ENCODE data around the gene CABLES1.
"Not testable (repeated sequence)": the region's sequence is repeated elsewhere in the genome, so short reads cannot be mapped to it uniquely, and the experiment has no call there.

CABLES1 gene

DNA sequence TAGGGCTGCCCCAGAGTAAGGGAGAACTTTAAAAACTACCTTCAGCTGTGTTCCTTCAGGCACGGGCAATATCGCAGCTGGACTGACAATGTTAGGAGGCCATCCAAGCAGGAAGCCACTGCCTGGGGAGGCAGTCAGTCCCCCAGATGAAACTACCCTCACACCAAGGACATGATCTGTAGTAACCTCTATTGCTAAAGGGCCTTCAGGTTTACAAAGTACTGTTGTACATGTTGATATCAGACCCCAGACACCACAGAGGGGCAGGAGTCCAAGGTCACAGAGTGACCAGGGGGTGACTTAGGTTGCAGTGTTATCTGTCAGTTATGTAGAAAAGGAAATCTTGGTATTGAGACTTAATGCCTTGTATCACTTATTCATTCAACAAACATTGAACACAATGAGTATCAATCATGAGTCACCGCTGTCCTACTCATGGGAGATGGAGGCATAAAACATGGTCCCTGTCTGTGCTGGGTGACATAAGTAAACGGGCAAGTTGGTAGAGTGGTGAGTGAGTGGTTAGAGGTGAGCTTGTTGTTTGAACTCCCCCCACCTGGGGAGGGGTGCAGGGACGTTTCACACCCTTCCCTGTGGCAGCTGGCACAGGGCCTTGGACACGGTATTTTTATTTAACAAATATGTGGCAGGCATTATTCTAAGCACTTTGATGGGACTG is 7.1 kb downstream of the CABLES1 start:
- no peak for DNase-seq (ENCODE audit: low read depth)

DNA sequence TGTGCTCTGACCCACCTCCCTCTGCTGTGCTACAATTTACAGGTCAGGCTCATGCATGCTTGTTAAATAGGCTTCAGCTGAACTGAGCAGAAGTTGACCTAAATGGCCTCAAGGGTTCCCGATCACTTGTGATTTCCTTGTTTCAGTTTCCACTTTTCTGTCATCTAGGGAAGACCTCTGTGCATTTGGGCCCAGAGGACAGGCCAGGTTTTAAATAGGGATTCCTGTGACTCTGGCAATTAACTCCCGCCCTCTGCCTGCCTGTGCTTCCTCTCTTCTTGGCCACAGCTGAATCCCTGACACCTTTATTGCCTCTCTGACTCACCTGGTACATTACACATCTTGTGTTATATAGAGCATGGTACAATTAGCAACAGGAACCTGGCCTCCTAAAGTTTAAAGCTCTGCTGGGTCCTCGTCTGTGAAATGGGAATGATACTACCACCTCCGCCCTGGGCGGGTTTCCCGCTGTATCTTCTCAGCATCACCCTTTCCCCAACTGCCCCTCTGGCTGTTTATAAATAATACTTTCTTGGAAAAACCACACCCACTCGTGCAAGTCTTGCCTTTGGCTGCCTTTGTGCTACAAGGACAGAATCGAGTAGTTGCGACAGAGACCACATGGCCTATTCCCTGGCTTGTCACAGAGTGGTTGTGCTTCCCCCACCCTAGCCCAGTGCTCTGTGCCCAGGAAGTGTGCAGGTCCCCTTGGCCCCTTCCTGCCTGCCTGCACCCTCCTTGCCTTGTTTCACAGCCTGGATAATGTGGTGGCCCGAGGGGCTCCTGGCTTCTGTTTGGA is 7.9 kb downstream of the CABLES1 start:
- DNase-seq (ENCODE audit: low read depth): no peak

DNA sequence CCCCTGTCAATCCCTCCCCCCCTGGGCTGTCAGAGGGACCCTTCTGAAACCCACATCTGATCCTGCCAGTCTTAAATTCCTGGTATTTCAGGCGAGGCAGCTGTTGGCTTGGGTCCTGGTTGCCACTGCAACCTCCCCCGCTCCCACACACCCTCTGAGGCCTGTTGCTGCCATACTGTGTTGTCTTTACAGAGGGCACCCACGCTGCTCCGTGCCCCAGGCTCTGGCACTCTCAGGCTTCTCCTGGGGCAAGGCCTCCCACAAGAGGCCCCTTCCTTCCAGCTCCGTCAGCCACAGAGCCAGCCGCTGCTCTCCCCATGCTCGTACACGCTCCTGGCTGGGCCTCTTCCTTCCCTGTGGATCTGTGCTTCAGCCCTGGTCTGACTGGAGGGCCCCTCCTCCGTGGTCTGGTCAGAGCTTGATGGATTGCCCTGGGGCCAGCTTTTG is 8.6 kb downstream of the CABLES1 start:
- no peak for DNase-seq (ENCODE audit: low read depth)

DNA sequence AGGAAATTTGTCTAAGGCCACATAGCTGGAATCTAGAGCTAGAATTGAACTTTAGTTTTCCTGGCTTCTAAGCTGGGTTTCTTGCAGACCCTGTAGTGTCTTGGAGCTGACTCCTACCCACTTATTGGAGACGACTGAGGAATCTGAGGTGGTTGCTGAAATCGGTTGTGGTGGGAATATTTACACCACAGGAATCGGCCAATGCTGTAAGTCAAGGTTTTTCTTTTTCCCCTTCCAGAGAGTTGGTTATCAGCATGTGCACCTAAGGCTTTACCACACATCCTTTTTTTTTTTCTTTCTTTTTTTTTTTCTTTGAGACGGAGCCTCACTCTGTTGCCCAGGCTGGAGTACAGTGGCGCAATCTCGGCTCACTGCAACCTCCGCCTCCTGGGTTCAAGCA is 9.4 kb downstream of the CABLES1 start:
- DNase-seq (ENCODE audit: low read depth): no peak

DNA sequence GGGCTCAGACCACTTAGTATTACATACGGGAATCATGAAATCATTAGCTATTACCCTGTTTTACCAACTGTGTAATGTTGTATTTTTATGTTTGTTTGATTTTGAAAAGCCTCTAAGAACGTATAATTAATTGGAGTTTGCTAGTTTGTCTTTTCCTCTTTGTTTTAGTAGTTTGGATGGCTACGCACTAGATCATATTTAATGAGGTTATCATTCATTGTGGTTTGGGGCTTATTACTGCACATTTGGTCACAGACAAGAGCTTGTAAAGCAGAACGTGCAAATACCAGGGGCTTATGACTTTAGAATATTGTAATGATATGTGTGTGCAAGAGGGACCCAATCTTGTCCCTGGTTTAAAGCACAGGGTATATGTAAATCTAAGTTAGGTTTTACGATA is 10.3 kb downstream of the CABLES1 start:
- no peak for DNase-seq (ENCODE audit: low read depth)

DNA sequence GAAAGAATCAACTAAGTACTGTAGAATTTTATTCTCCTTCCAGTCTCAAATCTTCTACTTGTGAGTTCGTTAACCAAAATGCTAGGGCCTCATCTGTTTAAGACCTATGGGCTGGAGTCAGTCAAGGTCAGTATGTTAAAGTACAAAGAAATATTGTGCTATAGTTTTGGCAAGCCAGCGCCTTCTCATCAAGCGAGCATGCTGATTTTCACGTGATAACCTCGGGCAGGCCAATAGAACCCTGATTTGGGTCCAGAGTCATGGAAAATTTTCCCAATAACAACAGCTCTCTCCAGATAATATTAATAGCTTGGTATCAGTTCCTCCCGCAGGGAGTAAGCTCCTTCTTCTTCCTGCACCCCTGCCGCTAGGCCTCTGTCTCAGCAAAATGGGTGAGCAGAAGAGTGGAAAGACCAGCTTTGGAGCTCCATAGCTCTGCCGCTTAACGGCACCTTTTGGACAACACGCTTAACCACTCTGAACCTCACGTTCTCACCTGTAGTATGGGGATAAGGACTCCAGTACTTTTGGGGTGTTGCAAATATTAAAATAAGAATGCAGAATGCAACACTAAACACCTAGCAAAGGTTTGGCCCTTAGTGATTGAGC is 11.7 kb downstream of the CABLES1 start:
- no peak for DNase-seq (ENCODE audit: low read depth)

DNA sequence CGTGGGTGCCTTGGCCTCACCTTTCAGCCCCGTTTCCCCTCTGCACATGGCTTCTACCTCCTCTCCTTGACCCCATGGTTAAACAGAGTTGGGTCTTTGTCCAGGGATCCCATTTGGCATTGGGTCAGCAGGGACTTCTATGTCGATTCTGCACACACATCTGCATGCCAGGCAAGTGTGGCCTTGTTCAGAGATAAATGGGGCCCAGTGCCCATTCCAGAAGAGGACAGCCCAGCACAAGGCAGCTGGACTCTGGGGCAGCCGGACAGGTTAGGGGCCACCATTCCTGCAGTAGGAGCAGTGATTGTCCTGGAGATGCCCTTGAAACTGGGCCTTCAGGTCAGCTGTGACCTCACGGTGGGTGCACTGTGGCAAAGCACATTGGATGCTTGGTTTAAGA is 13.1 kb downstream of the CABLES1 start:
- DNase-seq (ENCODE audit: low read depth): no peak

DNA sequence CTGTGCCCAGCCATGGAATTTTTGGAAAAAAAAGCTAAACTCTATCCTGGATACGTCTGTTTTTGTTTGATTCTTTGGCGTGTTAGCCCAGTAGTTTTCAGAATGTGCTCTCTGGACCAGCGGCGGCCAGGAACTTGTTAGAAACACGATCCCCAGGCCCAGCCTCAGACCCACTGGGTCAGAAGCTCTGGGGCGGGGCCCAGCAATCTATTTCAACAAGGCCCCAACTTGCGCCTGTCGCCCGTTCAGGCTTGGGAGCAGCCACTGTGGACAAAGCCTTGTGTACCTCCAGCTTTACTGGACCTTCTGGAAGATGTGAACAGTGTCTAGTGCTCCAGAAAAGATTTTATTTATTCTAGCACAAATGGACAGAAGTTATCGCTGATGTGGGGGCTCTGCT is 14.3 kb downstream of the CABLES1 start:
- no peak for DNase-seq (ENCODE audit: low read depth)

DNA sequence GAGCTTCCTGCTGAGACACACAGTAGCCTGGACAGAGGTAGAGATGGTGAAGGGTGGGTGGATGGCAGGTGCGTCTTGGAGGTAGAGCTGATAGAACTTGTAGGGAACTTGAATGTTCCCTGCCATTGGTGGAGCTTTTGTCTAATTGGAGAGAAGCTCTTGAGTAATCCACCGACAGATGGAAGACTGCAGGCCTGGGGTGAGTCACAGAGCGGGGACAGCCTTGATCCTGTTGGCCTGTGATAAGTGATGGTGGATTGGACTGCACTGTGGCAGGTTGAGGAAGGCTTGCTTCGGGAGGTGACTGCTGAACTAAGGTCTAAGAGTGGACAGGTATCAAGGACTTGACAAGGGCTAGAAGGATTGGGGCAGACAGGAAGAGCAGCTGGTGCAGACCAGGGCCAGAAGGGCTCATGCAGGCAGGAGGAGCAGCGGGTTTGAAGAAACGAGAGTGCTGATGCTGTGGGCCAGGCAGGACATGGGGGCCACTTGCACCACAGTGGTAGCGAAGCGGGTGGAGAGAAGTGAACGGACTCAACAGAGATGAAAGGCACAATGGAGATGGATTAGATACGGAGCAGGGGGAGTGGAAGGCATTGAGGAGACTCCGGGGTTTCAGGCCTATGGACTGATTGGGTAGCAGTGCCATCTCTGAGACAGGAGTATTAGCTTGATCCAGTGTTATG is 16.3 kb downstream of the CABLES1 start:
- DNase-seq (ENCODE audit: low read depth): no peak

DNA sequence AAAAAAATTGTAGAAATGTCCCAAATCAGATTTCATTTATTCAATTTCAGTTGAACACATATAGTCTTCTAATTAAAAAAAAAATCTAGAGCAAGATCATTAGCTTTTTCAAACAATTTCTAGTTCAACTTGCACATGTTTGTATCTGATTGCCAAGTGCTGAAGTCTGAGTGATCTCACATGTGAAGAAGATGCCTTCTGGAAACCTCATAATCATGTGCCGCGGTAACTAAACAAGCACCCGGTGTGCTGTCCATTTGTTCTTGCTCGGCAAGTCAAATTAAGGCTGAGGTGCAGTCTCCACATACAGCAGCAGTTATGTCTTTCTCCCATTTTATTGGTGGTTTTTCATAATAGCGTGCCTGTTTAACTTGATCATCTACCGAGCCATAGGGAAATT is 18.7 kb downstream of the CABLES1 start:
- no peak for DNase-seq (ENCODE audit: low read depth)

DNA sequence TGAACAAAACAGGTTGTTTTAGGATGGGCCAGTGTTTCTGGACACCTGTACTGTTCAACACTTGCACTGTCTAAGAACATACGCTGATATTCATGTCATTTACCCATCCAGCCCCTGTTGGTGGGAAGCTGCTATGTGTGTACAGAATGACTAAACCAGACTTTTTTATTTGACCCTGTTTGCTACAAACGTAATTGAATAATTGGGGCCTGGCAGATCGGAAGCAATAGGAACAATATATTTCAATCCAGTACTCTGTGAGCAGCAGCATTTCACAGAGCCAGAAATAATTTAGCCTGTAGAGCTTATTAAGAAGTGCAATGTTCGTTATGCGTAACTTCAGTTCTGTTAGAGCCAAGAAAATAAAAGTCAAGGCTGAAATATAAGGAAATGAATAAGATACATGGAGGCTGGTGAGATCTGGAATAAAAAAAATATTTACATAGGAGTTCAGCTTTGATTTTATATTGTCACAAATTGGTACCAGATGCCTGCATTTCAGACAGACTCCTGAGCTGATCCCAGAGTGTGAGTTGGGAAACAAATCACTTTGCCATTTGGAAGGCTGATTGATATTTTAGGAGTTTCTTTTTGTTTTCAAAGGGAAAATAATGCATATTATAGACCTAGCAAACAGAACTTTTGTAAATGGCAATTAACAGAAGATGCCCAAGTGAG is 19.7 kb downstream of the CABLES1 start:
- no peak for DNase-seq (ENCODE audit: low read depth)

DNA sequence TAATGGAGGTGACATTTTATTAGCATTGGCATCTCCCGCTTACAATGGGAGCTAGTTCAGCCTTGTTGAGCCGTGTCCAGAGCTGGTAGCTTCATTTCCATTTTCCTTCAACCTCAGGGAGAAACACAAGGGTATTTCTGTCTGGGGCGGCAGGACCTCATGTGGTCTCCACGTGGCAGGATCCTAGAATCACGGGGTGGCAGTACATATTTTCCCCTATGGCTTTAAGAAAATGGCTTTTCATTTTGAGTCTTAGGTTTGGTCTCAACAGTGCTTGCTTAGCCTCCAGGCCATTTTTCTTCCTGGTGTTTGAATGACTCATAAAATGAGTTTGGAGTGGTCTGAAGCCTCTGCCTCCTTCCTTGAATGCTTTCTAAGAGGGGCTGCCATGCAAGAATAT is 20.3 kb downstream of the CABLES1 start:
- no peak for DNase-seq (ENCODE audit: low read depth)

DNA sequence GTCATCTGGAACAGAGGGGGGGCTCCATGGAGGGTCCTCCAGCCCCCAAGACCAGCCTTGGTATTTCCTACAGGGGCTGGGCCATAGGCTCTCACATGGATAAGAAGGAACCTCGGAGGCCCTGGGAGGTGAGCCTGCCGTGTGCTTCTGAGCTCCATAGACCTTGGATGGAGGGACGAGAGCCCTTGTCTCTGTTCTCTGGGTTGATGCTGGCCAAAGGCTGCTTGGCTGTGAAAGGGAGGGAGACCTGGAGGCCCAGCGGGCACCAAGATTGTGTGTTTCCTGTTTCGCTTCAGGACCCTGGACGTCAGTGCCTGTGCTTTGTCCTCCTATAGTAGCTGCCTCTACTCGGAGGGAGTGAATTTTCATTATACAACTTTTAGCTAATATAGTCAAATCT is 20.8 kb downstream of the CABLES1 start:
- DNase-seq (ENCODE audit: low read depth): no peak

DNA sequence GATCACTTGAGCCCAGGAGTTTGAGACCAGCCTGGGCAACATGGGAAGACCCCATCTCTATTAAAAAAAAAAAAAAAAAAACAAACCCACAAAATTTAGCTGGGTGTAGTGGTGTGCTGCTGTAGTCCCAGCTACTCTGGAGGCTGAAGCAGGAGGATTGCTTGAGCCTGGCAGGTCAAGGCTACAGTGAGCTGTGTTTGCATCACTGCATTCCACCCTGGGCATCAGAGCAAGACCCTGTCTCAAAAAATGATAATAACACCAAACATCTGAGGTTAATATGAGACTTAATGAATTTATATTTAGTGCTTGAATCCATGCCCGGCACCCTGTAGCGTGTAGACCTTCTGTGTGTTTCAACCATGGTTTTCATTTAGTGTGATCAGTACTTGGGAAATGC is 22.8 kb downstream of the CABLES1 start:
- DNase-seq (ENCODE audit: low read depth): no peak

DNA sequence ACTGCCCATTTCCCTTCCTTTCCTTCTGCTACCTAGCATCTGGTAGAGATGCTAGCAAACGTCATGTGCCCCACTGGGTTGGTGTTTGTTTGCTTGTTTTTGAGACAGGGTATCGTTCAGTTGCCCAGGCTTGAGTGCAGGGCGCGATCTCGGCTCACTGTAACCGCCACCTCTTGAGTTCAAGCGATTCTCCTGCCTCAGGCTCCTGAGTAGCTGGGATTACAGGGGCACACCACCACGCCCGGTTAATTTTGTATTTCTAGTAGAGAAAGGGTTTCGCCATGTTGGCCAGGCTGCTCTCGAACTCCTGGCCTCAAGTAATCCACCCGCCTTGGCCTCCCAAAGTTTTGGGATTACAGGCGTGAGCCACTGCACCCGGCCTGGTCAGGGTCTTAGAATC is 23.6 kb downstream of the CABLES1 start:
- DNase-seq (ENCODE audit: low read depth): not testable (repeated sequence)

DNA sequence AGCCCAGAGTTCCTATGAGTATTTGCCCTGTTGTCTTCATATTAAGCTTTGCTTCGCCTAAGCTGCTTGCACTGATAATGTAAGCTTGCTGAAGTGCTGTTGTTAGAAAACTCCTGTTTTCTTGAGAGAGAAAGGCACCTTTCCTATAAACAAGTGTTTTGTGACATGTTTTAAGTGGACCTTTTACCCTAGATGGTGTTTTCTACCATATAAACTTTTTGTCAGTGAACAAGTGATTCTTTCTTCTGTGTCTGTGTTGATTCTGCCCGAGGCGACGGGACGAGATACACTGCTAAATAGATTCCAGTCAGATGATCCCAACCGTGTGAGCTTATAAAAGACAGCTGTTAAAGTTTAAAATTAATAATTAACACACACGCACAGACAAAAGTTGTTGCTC is 24.1 kb downstream of the CABLES1 start:
- no peak for DNase-seq (ENCODE audit: low read depth)

DNA sequence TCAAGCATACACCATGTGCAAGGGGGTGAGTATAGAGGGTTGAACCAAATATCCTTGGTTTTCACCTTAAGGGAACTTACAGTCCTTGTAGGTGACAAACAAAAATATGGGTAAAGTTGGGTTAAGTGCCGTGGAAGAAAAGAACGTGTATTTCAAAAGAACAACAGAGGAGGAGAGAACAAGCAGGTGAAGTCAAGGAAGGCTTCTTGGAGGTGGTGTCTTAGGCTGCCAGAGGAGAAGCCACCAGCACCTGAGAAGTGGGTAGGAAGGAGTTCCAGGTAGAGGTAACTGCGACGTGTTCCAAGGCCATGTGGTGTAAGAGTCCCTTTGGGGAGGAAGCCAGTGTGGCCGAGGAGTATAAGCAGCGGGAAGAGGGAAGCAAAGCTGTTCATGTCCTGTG is 27.2 kb downstream of the CABLES1 start:
- DNase-seq (ENCODE audit: low read depth): no peak

DNA sequence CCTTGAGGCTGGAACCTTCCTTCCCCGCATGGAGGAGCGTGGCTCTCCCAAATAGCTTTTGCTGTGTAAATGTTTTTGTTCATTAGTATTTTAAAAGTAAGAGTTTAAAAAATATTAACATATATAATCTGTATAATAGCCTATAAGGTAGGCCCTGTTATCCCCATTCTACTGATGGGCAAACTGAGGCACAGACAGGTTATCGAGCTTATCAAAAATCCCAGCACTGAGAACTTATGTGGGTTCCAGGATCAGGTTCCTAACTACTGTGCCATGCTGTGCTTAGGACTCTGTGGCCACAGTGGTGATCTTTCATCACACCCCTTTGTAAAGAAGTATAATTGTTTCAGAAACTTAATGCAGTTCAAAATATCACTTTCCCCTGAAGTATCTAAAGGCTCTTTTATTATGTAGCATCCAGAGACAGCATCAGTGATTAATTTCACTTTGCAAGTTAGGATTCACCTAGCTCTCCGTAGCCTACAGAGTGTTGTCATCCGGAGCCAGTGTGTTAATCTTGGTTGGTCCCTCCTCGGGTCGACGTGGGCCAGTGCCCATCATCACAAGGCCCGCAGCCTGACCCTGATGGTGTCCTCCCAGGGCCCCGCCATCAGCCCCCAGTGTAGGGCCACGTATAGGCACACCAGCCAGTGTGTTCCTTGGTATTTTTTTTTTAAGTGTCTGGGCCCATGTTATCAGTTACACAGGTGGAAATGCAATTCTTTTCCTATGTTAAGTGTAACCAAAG is 28.7 kb downstream of the CABLES1 start:
- DNase-seq (ENCODE audit: low read depth): no peak

DNA sequence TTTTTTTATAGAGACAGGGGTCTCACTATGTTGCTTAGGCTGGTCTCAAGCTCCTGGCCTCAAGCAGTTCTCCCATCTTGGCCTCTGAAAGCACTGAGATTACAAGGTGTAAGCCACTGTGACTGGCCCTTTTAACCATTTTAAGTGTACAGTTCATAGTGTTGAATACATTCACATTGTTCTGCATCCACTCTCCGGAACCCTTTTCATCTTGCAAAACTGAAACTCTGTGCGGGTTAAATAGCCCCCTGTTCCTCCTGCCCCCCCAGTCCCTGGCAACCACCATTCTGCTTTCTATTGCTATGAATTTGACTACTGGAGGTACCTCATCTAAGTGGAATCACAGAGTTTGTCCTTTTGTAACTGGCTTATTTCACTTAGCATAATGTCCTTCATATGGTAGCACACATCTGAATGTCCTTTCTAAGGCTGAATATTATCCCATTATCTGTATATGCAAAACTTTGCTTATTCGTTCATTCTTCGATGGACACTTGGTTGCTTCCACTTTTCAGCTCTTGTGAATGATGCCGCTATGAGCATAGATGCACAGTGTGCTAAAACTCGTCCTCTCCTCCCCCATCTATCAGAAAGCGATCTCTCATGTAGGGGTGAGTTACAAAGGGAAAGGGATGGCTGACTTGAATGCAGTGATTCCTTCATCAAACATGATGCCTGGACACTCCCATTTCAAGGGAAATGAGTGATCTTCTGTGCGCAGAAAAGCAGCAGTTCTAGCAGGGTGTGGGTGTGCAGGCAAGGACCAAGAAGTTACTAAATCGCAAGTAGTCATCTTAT is 30.2 kb downstream of the CABLES1 start:
- no peak for DNase-seq (ENCODE audit: low read depth)

DNA sequence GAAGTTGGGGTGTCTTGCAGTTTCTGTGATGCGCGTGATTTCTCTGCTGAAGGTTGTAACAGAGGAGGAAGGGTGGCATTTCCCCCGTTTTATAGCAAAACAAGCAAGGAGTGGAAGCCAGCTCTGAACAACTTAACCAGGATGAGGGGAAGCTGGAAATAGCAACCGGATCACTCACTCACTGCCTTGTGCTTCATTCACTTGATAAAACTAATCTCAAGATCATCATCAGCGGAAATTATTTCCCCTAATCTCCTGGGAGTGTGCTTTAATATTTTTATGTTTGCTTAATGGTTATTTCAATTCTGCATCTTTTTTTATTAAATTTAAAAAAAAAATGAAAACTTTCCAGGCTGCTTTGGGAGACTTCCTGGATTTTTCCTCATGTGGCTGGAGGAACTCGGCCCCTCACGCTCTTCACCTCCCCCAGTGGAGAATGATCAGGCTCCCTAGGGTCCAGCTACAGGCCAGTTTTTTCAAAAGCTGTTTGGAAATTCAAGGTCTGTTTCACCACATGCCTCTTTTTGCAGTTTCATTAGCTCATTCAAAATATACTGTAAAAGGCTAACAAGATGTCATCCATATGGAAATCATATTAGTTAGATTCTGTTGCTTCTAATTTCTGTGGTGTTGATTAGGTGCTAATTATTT is 31.7 kb downstream of the CABLES1 start:
- DNase-seq (ENCODE audit: low read depth): no peak
